Prostate gland (tissue), 2 donors: ENCODE results near the gene AMOTL1. TPM values are rescaled to one million over a fixed set of nuclear protein-coding genes. Genes with fewer than 3 reads are reported as not detected.

Experiments used
- DNase-seq: peaks from one replicate; pipeline ENCODE4 v3.0.0-alpha.2; 2019; ENCODE audit warnings: low spot score
- H3K27ac ChIP-seq, 2 donors: fragments of 200-600 bp; sonication (generic); 2 replicates each; pipeline ENCODE4 v1.5.1; 2017 to 2019
- H3K27me3 ChIP-seq: fragments of 200-600 bp; sonication (generic); replicated peaks from 2 replicates; pipeline ENCODE4 v1.5.1; 2019; ENCODE audit not compliant: insufficient read depth
- H3K36me3 ChIP-seq, 2 donors: fragments of 200-600 bp; sonication (generic); 1 replicate in 1 of 2; 2 replicates in 1 of 2; pipeline versions ENCODE4 v1.5.1 to v1.8.1; 2017 to 2019
- H3K4me1 ChIP-seq: fragments of 200-600 bp; sonication (generic); replicated peaks from 2 replicates; pipeline ENCODE4 v1.5.1; 2019
- H3K4me3 ChIP-seq, 2 donors: fragments of 200-600 bp; sonication (generic); 2 replicates each; pipeline ENCODE4 v1.5.1; 2017 to 2019
- H3K9me3 ChIP-seq: fragments of 200-600 bp; sonication (generic); 2 replicates; pipeline ENCODE4 v1.5.1; 2017
- POLR2A ChIP-seq: fragments of 450-650 bp; IDR thresholded peaks from one replicate; pipeline ENCODE4 v1.6.1; 2016; ENCODE audit warnings: antibody characterized with exemption, mild to moderate bottlenecking
- POLR2AphosphoS5 ChIP-seq: sonication (generic); formaldehyde crosslinking; IDR thresholded peaks from one replicate; pipeline ENCODE4 v1.6.1; 2017; ENCODE audit warnings: antibody characterized with exemption
- WGBS: methylation state at CpG from one replicate; pipeline ENCODE4 v1.1.5; 2018; 5-methylcytosine and 5-hydroxymethylcytosine counted together
- intact Hi-C: fragments of 100-400 bp; cut with DNase I; formaldehyde crosslinking; loops from one replicate; pipeline ENCODE4 v1.14.2; 2022
- total RNA-seq, 2 donors: library from RNA; depleted of rRNA; stranded (reverse); fragments of >200 nt; gene quantifications; one replicate each; pipeline ENCODE4 v1.1.0, GENCODE V29; 2016
- TF ChIP-seq, protein P1 (sequence below), 4 experiments: fragments of 200-600 bp in 2 of 4; fragments of 450-650 bp in 2 of 4; sonication (generic) in 2 of 4; IDR thresholded peaks; 1 replicate in 3 of 4; 2 replicates in 1 of 4; pipeline ENCODE4 v1.5.1; 2016 to 2019; ENCODE audit warnings: antibody characterized with exemption in 4 of 4, mild to moderate bottlenecking in 2 of 4, moderate library complexity in 2 of 4

AMOTL1 gene
- total RNA-seq, 2 donors from 2014 or later = 49.2 to 67.2 TPM

DNA sequence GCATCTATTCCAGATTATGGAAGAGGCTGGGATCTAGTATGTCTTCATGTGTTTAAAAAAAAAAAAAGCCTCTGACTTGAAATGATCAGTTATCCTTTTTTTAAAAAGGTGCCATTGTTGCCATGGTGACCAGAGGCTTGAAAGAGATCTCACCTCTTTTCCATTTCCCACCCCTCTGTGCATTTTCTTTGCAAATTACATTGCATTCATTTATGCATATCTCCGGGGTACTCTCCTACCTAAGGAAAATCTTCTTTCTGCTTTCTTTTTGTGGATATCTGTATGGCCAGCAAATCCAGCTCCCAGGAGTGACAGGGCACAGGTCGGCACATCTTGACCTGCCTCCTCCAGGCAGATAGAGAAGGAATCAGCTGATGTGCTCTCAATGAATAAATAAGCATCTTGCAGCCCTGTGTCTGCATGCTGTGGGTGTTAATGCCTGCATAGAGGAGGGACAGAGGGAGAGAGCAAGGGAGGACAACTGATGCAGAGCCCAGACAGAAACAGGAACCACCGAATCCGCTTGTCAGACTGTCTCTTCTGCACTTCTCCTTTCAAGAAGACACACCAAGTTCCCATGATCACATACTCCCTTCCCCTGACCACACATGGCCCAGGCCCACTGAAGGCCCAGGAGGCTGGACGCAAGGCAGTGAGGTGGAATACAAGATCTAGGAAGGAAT is 154.3 kb downstream of the AMOTL1 start:
- WGBS = 74% methylated on average over 5 of the region's 5 CpGs
- Histone ChIP-seq H3K27me3 (no peaks in the 10 kb centered on the region), H3K27ac (no peak overlapping the region), H3K4me3 (no peak overlapping the region), H3K9me3 (no peaks in the 10 kb centered on the region), H3K36me3 (no peaks in the 10 kb centered on the region), H3K4me1 (peaks cover 2% of the 10 kb centered on the region)
- DNase-seq = no peak
- intact Hi-C loops = no loop called here
- no peak for TF ChIP-seq POLR2A
- TF ChIP-seq, protein P1, sequence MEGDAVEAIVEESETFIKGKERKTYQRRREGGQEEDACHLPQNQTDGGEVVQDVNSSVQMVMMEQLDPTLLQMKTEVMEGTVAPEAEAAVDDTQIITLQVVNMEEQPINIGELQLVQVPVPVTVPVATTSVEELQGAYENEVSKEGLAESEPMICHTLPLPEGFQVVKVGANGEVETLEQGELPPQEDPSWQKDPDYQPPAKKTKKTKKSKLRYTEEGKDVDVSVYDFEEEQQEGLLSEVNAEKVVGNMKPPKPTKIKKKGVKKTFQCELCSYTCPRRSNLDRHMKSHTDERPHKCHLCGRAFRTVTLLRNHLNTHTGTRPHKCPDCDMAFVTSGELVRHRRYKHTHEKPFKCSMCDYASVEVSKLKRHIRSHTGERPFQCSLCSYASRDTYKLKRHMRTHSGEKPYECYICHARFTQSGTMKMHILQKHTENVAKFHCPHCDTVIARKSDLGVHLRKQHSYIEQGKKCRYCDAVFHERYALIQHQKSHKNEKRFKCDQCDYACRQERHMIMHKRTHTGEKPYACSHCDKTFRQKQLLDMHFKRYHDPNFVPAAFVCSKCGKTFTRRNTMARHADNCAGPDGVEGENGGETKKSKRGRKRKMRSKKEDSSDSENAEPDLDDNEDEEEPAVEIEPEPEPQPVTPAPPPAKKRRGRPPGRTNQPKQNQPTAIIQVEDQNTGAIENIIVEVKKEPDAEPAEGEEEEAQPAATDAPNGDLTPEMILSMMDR (IDR thresholded peaks at IDR 0.05) = no peak
- no peak for TF ChIP-seq POLR2AphosphoS5

- 91% methylated on average over 2 of the region's 2 CpGs for whole genome bisulfite sequencing
Observed at GRCh38 chr11:94923004-94923334, 154.8 kb downstream of the AMOTL1 start.

DNA sequence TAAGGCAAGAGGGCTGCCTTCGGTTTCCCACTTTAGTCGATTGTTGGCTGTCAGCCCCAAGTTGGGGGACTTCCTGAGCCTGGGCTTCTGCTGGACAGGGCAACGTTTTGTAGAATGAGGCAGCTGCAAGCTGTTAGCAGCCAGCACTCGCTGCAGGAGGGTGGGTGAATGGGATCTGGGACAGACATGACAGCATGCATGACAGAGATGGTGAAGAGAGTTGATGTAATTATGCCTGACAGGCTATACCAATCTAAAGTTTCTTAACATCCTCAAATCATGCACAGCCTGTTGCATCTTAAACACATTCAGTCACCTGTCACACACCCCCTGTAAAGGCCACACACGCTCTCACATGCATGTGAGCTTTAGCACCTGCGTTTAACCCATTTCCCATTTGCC is 156.0 kb downstream of the AMOTL1 start:
- TF ChIP-seq POLR2A (no peak), POLR2AphosphoS5 (no peak)
- TF ChIP-seq, protein P1 (IDR thresholded peaks at IDR 0.05) = no peak
- Histone ChIP-seq H3K36me3 (no peaks in the 10 kb centered on the region), H3K4me1 (peaks cover 3% of the 10 kb centered on the region), H3K9me3 (no peaks in the 10 kb centered on the region), H3K27me3 (no peaks in the 10 kb centered on the region), H3K27ac (no peak overlapping the region), H3K4me3 (no peak overlapping the region)
- intact Hi-C loops = no loop called here
- no peak for DNase-seq
- WGBS = 53% methylated on average over 6 of the region's 6 CpGs

More at GRCh38 chr11:94923004-94923334, 154.8 kb downstream of the AMOTL1 start:
- Histone ChIP-seq H3K27me3 (no peaks in the 10 kb centered on the region), H3K36me3 (no peaks in the 10 kb centered on the region), H3K4me3 (no peak overlapping the region), H3K27ac (no peak overlapping the region), H3K4me1 (peaks cover 3% of the 10 kb centered on the region), H3K9me3 (no peaks in the 10 kb centered on the region)
- no peak for DNase-seq
- intact Hi-C loops = no loop called here
- no peak for TF ChIP-seq POLR2A
- TF ChIP-seq POLR2AphosphoS5 = no peak

GRCh38 chr11:94924612-94925011 is 156.5 kb downstream of the AMOTL1 start:
- Histone ChIP-seq H3K9me3 (no peaks in the 10 kb centered on the region), H3K27ac (no peak overlapping the region), H3K4me3 (no peak overlapping the region), H3K27me3 (no peaks in the 10 kb centered on the region), H3K36me3 (no peaks in the 10 kb centered on the region), H3K4me1 (peaks cover 3% of the 10 kb centered on the region)
- intact Hi-C loops = no loop called here
- TF ChIP-seq, protein P1 (IDR thresholded peaks at IDR 0.05) = no peak
- TF ChIP-seq POLR2AphosphoS5 = no peak
- TF ChIP-seq POLR2A = no peak
- DNase-seq = no peak
- WGBS = 65% methylated on average over 5 of the region's 5 CpGs

DNA sequence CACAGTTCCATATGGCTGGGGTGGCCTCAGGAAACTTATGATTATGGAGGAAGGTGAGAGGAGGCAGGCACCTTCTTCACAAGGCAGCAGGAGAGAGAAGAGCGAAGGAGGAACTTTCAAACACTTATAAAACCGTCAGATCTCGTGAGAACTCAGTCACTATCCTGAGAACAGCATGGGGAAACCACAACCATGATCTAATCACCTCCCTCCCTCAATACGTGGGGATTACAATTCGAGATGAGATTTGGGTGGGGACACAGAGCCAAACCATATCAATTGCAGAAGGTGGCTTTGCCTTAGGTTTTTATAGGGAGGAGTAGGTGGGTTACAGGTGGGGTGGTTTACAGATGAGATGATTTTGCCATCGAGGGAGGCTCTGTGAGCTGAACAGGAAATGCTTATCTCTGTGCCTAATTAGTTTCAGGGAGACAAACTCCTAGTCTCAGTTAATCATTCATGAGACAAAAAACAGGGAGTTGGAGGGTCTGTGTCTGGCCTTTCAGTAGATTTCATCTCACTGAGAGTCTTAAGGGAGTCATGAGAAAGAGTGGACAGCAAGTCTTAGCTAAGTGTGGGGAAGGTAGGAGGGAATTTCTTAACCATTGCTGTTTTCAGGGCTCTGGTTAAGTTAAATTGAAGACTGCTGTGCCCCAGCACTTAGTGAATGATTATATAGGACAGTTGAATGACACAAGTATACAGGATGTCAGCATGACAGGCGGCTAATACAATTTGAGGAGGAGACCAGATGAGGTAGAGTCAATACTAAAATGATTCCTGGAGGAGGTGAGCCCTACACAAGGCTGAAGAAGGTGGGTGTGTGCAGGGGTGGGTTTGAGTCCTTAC is 157.5 kb downstream of the AMOTL1 start:
- intact Hi-C loops = no loop called here
- H3K27me3 ChIP-seq = no peaks in the 10 kb centered on the region
- TF ChIP-seq POLR2AphosphoS5 (no peak), POLR2A (no peak)
- TF ChIP-seq, protein P1 (IDR thresholded peaks at IDR 0.05) = no peak
- 61% methylated on average over 7 of the region's 7 CpGs for WGBS
- H3K4me1 ChIP-seq = peaks cover 3% of the 10 kb centered on the region
- no peaks in the 10 kb centered on the region for H3K9me3 ChIP-seq
- no peak overlapping the region for H3K4me3 ChIP-seq
- no peak for DNase-seq
- H3K36me3 ChIP-seq = no peaks in the 10 kb centered on the region
- peak overlapping the region; percentile 26 to 63 for H3K27ac ChIP-seq
